Retina (tissue), 1 donor: ENCODE data around the gene COL1A1.

ENCODE experiments used
- DNase-seq: peaks from one replicate; pipeline ENCODE4 v3.0.0-alpha.2; 2016

Gene COL1A1

DNA sequence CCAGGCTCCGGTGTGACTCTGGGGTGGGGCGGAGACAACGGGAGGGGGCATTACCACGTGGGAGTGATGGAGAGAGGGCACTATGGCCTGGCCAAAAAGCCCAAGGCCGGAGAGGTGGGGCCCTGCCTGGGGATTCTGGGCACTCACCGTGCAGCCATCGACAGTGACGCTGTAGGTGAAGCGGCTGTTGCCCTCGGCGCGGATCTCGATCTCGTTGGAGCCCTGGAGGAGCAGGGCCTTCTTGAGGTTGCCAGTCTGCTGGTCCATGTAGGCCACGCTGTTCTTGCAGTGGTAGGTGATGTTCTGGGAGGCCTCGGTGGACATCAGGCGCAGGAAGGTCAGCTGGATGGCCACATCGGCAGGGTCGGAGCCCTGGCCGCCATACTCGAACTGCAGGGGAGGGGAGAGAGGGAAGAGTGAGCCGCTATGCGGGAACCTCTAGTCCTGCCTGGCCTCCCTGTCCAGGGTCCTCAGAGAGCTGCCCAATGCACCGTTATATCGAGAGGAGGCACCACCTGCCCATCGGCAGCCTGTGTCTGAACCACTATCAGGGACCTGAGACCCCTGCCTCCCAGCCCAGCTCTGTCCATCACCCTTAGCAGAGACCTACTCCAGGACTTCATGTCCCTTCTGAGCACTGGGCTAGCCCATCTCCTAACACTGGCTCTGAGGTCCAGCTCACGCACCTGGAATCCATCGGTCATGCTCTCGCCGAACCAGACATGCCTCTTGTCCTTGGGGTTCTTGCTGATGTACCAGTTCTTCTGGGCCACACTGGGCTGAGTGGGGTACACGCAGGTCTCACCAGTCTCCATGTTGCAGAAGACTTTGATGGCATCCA lies 15.6 kb downstream of the COL1A1 start:
- no peak for DNase-seq

GRCh38 chr17:50184611-50185398 lies 16.6 kb downstream of the COL1A1 start:
- DNase-seq, result no peak

DNA sequence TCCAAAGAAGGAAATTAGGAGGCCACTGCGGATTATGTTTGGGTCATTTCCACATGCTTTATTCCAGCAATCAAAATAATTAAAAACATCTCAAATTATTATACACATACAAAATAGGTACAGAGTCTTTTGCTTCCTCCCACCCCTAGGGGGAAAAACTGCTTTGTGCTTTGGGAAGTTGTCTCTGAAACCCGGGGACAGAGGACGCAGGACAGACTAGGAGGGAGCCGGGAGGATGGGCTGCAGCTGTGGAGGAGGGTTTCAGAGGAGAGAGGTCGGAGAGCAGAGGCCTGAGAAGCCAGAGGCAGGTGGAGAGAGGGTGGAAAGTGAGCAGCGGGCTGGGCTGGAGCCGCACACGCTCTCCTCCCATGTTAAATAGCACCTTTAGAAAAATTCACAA lies 17.4 kb downstream of the COL1A1 start:
- no peak for DNase-seq

GRCh38 chr17:50183421-50183994 lies 17.9 kb downstream of the COL1A1 start:
- no peak for DNase-seq

GRCh38 chr17:50182783-50183420 lies 18.5 kb downstream of the COL1A1 start:
- no peak for DNase-seq

DNA sequence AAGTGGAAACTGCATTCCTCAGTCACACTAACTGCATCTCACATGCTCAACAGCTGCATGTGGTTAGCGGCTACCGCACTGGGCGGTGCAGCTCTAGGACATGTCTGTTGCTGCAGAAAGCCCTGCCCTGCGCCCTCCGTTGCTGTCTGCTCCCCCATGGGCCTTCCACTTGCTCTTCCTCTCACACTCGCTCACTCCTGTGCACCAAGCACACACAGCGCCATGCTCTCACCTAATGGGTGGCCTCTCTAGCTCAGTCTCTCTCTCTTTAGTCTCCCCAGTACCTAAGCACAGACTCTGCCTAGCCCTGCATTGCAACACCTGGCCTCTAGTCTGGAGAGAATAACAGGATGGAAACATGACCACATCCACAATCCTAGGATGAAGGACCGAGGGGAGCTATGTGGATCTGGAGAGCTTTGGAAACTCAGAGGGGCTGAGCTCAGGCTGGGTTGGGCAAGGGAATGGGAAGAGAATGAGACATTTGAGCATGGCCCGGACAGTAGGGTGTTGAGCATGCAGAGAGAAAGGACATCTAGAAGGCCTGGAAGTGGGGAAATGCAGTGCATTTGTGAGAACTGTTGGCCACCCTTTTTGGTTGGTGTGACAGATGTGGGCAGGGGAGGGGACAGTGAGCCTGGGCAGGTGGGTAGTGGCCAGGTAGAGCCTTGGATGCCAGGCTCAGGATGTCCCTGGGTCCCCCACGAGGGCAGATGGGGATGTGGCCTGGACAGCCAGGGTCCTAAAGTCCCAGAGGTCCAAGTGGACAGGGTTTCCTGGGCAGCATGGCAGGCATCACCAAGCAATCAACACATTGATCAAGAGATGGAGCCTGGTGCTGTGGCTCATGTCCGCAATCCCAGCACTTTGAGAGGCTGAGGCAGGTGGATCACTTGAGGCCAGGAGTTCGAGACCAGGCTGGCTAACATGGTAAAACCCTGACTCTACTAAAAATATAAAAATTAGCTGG lies 19.6 kb downstream of the COL1A1 start:
- DNase-seq, result no peak

DNA sequence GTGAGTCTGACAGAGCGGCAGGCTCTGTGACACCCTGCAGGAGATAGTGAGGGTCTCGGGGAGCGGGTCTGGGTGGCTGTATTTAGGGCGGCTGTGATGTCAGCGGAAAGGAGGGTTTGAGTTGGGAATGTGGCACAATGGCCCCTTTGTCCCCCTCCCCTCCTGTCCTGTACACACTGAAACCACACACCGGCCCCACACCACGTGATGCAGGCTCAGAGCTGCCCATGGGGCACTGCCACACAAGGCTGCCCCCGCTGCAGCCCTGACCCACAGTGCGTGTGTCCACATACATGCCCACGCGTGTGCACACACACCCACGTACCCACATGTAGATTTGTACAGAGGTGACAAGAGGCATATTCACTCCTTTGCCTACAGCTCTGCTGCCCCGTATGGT lies 20.3 kb downstream of the COL1A1 start:
- no peak for DNase-seq

DNA sequence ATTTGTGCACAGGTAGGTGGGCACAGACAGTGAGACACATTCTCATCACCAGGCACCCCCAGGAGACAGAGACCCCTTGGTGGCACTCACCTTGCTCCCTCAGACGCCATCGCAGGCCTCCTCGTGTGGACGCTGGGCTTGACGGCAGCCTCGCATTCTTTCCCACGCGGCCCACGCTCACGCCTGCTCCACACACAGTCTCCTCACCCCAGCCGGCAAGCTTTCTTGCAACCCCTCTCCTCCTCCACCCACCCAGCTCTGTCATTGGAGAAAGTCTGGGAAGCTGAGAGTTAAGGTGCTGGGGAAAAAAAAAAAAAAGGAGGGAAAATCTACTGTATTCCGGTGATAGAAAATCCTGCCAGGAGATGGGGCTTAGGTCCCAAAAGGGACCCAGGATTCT lies 20.8 kb downstream of the COL1A1 start:
- DNase-seq, result no peak

DNA sequence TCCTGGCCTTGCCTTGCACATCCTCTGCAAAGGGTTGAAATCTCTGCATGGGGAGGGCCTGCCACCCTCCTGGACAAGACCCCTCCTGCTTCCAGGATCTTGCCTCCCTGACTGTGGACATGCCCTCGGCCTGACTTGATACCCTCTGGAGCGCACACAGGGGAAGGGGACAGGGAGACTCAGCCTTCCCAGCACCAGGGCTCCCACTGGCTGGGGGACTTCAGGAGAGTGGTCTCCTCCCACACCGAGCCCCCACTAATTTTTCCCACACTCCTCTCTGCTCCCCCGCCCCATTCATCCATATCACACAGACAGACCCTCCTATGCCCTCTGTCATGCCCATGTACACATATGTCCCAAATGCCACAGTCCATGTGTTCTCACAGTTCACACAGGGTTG lies 21.3 kb downstream of the COL1A1 start:
- no peak for DNase-seq

DNA sequence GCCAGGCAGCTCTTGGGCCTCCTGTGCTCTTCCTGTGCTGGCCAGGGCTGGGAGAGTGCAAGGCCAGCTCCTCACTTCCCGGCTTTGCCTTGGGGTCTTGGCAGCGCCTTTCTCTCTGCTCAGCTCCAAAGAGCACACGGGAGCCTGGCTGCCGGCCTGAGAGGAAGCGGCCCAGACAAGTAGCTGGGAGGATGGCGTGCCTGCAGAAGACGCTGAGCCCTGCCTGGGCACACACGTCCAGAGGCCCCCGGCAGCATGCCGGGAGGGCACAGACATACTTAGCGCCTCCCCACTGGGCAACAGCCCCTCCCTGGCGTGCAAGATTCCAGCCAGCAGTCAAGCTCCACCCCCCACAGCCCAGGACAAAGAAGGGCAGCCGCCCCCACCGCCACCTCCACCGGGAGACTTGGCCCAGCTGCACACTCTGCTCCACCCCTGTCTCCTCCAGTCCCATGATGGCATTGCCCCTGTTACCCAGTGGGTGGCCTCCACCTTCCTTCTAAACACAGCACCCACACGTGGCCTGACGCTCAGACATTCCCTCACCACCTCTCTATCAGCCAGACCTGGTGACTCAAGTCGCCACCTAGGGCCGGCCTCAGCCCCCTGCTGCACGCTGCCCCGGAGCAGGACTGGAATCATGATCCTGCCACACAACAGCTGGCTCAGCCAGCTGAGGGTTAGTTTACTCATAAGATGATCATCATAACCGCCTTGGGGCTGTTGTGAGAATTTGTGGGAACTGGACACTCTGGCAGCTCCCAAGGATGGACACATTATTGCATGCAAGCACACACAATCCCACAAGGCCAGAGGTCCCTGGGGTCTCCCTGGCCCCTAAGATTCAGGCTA lies 23.2 kb downstream of the COL1A1 start:
- DNase-seq, result peak; percentile 88

- no peak for DNase-seq
These were observed 24.0 kb downstream of the COL1A1 start for GRCh38 chr17:50177476-50177875.

DNA sequence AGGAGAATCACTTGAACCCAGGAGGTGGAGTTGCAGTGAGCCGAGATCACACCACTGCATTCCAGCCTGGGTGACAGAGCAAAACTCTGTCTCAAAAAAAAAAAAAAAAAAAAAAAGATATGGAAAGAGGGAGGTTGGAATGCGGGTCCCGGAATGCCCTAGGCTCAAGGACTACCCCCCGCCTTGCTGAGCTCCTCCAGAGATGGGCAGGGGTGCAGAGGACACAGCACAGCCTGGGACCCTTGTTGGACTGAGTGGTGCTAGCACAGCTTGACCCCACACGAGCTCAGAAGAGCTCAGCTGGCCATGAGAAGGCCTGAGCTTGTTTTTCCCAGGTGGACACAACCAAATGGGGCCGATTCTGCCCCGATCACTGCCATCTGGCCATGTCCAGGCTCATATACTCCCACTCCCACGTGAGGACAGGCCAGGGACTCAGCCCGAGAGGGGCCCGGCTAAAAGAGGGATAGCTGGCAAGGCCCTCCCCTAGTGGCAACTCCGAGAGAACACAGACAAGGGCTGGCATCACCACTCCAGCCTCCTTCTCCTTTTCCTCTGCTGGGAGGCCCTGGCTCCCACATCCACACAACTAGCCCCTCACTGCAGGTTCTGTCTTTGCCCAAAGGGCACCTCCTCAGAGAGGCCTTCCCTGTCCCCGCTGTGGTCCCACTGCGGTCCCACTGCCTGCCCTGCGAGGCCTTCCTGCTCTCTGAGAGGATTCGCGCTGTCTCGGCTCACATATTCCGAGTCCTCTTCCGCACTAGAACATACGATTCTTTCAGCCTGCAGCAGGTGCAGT lies 24.7 kb downstream of the COL1A1 start:
- no peak for DNase-seq

GRCh38 chr17:50175035-50175807 lies 26.2 kb downstream of the COL1A1 start:
- DNase-seq, result no peak

DNA sequence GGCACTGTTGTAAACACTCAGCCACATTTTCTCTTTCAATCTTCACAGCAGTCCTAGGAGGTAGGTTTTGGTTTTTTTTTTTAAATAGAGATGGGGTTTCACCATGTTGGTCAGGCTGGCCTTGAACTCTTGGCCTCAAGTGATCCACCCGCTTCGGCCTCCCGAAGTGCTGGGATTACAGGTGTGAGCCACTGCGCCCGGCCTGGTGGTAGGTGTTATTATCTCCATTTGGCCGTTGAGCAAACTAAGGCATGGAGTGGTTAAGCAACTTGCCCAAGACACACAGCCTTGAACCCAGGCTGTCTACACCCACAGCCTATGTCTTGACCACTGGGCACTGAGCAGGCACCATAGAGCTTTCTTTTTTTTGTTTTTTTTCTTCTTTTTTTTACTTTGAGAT lies 27.0 kb downstream of the COL1A1 start:
- DNase-seq, result no peak

DNA sequence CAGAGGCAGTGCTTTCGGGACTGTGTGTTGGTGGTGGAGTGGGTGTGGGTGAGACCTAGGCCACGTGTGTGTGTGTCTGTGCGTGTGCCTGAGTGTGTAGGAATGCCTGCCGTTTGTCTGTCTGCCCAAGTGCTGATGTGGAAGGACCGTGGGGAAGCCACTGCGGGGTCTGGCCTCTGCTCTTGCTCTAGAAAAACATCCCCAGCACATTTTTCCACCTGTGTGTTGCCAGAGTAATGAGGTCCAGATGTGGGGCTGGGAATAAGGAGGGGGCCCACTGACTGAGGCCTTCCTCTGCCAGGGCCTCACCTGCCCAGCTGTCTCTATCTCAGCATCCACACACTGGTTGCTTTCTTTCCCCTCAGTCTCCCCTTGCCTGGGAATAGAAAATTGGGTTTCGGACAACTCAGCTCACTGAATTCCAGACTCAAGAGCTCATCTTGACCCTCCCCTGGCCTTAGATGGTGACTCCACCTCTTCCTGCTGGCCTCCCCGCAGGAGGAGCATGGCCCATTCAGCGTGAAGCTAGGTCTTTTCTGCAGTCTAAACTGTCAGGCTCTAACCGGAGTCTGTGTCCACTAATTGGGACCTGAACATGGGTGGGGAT lies 28.0 kb downstream of the COL1A1 start:
- no peak for DNase-seq

DNA sequence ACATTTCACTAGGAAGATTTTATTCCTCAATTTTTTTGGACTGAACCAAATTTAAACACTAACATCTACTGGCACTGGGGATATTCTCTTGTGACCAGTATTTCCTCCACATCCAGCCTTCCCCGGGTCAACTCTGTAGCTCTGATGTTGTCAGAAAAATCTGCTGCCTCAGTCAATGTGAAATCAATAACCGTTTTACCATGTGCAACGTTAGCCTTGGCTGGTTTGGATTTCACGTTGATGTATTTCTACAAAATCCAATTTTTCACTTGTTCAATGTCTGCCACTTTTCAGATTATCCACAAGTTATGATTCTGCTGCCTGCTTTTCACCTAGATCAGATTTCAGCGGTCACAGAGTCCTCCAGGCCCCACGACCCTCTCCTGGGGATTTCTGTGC lies 28.5 kb downstream of the COL1A1 start:
- no peak for DNase-seq

DNA sequence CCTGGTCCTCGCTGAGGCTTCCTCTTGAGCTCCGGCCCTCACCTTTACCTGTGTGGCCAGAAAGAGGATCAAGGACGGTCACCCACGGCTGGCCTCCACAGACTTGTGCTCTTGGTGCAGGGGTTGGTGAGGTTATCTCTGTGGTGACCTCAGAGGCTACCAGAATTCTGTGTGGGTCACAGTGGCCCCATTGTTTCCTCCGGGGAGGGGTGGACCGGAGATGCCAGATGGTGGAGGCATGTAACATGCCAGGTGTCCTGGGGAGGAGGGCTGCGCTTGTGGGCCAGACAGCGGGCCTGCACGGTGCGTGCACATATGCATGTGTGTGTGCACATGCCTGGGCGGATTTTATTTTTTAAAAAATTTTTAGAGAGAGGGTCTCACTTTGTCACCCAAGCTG lies 29.3 kb downstream of the COL1A1 start:
- DNase-seq, result no peak

DNA sequence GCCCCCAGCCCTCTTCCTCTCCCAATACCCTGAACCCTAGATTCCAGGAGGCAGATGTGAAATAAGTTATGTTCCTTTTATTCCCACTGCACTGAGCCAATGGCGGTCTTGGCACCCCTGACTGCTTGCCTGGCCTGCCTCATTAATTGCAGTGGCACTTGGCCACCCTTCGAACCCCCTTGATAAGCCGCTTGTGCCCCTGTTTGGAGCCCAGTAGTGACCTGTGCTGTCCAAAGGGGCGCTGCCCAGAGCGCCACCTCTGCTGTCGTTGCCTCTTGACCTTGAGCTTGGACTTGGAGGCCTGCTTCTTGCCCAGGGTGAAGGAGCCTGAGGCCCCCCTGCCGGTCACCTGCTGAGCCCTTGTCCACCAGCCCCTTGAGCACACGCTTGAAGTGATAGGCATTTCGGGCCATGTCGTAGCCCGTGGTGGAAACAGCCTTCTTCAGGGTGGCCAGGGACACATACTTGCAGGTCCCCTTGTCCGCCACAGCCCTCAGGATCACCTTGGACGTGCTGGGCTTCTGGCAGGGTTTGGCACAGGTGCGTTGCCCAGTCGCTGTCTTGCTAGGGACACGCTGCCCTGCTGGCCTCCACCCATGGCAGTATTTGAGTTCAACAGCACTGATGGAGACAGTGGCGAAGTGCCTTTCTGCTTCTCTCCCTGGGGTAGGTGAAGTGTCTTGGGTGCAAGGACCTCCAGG lies 29.9 kb downstream of the COL1A1 start:
- DNase-seq, result no peak
